CD1c-positive myeloid dendritic cell (primary cell): Measurements from ENCODE around the gene PGPEP1.
"Not testable (repeated sequence)": the region's sequence is repeated elsewhere in the genome, so short reads cannot be mapped to it uniquely, and the experiment has no call there.

Source experiments
- DNase-seq: peaks from one replicate; pipeline ENCODE4 v3.0.0-alpha.2; 2016; ENCODE audit errors: extremely low spot score

Gene PGPEP1

DNA sequence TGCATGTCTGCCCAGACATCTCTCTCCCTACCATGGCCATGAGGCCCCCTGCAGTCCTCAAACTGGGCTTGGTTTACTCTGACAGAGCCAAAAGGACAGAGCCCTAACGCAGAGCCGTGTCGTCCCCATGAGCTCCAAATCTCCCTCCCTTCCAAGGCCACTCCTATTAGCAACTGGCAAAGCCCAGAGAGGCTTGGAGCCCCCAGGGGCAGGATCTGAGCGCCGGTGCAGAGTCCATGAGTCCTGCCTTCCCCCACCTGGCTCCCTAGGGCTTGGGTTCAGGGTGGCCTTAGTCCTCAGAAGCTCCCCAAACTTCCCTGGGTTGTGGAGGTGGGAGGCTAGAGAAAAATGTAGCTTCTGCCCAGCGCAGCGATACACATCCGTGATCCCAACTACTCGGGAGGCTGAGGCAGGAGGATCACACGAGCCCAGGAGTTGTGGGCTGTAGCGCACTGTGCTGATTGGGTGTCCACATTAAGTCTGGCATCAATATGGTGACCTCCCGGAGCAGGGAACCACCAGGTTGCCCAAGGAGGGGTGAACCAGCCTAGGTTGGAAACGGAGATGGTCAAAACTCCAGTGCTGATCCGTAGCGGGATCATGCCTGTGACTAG is 7.4 kb upstream of the PGPEP1 start:
- no peak for DNase-seq

DNA sequence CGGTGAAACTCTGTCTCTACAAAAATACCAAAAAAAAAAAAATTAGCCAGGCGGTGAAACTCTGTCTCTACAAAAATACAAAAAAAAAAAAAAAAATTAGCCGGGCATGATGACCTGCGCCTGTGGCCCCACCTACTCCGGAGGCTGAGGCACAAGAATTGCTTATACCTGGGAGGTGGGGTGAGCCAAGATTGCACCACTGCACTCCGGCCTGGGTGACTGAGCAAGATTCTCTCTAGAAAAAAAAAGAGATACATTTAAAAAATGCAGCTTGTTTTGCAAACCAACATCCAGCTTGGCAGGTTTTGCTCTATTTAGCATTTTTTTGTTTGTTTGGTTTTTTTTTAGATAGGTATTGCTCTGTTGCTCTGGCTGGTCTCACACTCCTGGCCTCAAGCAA is 6.7 kb upstream of the PGPEP1 start:
- DNase-seq: no peak

DNA sequence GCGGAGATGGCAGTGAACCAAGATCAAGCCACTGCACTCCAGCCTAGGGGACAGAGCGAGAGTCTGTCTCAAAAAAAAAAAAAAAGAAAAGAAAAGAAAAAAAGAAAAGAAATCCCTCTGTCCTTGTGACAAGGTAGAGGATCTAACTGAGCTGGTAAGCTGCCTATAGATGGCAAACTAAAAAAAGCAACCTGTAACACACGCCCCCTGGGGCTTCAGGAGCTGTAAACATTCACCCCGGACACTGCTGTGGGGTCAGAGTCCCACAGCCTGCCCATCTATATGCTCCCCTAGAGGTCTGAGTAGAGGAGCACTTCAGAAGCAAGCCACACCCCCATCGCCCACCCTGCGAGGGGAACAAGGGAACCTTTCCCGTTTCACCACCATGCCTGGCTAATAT is 4.3 kb upstream of the PGPEP1 start:
- no peak for DNase-seq

DNA sequence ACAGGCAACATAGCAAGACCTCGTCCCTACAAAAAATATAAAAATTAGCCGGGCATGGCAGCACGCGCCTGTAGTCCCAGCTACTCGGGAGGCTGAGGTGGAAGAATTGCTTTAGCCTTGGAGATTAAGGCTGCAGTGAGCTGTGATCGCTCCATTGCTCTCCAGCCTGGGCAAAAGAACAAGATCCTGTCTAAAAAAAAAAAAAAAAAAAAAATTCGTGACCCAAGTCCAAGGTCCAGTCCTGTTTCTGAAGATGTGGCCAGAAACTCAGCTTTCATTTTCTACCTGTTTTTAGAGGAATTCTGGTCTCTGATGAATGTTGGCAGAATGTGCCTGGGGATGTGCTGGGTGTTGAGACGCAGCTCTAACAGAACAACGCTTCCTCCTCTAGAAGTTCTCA is 1.9 kb upstream of the PGPEP1 start:
- no peak for DNase-seq

DNA sequence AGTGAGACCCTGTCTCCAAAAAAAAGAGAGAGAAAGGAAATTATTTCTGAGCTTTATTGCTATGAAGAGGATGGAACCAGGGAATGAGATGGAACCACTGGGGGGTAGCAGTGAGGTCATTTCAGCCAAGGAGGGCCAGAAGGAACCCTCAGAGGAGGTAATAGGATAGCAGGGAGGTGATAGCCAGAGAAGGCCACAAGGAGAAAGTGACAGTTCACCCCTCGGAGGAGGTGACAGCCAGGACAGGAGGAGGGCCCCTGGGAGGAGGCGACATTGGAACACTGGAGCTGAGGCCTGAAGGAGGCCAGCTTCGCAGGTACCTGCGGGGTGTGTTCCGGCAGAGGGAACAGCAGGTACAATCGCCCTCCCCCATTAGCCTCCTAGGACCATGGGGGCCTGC is 675 bp upstream of the PGPEP1 start:
- DNase-seq: no peak

DNA sequence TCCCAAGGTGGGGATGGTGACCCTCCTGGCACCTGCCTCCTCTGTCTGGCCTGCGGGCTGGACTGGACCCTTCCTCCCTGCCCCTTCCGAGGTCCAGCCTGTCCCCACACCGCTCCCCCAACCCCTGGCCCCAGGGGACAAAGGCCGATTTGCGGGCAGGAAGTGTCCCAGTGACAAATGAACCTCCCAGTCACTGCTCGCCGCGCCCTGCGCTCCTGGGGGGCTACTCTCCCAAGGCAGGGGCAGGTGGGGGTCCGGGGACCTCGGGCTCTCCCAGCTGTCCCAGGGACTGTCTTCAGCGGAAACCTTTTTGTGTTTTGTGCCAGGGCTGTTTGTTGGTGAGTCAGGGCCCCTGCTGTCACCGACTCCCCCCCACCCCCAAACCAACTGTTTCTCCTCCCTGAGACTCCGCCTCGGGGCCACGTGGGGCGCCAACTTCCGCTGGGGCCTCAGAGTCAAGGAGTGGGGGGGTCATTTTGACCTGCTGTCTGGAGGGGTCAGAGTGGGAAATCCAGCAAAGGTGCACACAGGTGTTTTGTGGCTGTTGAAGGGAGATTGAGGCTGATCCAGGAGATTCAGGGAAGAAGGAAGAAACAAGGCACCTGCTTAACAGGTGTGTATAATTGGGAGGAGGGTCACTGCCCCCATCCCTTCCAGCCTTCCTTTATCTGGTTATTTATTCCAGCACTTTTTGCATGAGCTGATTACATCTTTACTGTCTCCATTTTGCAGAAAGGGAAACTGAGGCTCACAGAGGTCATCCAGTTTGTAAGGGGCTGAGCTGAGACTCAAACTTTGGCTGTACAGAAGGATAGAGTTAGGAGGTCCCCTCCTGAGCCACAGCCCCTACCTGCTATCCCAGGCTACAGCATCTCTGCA is 831 bp downstream of the PGPEP1 start:
- DNase-seq: peak; percentile 72

DNA sequence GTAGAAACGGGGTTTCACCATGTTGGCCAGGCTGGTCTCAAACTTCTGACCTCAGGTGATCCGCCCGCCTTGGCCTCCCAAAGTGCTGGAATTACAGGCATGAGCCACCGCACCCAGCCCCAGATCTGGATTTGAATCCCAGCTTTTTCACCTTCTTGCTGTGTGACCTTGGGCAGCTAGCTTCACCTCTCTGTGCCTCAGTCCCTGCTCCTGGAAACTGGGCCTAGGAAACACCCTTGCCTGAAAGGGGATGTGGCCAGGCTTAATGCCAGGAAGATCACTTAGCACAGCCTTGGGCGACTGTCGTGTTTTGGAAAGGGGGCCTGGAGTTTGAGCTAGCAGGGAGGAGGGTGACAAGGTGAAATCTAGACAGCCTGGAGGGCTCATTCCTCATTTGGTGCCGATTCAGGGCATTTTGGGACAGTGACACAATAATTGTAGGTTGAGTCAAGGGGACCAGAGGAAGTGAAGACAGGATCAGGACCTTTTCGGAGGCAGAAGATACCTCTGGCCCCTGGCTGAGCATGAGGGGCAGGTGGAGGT is 1.8 kb downstream of the PGPEP1 start:
- DNase-seq: no peak

DNA sequence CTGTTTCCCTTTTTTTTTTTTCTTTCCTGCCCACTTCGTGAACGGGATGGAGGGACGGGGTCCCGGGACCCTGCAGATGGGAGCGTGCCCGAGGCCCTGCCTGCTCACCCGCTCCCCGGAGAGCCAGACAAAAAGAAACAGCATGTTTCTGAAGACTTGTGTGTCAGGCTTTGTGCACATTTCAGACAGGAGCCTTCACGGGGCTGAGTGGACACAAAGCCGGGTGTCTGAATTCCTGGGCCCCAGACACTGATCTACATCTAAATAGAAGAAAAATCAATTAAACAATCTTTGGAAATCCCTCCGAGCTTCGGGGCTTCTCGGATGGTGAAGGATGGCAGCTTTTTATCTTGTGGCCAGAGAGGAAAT is 4.2 kb downstream of the PGPEP1 start:
- no peak for DNase-seq

DNA sequence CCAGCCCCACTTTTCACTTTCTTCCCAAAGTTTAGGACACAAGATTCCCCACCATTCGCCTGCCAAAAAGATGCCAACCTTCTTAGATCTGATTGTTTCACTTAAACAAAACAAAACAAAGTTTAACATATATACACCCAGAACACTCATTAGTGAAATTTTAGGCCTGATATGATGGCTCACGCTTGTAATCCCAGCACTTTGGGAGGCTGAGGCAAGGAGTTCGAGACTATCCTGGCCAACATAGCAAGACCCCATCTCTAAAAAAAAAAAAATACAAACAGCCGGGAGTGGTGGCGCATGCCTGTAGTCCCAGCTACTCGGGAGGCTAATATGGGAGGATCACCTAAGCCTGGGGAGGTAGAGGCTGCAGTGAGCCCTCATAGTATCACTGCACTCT is 4.9 kb downstream of the PGPEP1 start:
- DNase-seq: no peak

DNA sequence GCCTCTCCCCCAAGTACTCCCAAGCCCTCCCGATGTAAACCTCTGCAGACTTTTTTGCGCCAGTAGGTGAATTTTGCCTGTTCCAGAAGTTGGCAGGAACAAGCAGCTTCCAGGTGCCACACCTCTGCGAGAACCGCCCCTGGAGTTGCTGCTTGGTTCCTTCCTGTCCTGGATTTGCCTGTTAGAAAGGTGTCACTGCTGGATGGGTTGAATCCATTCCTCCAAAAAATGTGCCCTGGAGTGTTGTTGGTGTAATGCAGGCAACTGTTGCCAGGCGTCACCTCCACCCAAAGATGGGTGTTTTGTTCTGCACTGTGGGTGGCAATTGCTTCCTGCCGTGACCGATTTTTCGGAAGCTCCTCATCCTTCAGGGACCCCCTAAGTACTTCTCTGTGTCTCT is 5.7 kb downstream of the PGPEP1 start:
- DNase-seq: no peak

DNA sequence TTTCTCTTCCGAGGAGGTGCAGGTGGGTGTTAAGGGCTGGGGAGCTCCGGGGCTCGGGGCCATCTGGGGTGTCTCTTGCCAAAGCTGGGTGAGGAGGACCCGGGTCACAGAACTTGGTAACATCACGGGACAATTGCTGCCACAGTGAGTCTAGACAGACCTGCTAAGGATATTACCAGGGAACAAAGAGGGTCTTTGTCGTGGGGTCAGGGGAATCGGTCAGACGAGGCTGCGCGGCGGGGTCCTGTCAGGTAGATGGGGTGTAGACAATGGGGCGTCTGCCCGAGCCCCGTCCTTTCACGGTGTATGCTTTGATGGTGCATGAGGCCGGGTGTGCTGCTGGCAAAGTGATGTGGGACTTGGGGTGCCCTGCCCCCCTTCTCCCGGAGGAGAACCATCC is 7.8 kb downstream of the PGPEP1 start:
- DNase-seq: no peak

DNA sequence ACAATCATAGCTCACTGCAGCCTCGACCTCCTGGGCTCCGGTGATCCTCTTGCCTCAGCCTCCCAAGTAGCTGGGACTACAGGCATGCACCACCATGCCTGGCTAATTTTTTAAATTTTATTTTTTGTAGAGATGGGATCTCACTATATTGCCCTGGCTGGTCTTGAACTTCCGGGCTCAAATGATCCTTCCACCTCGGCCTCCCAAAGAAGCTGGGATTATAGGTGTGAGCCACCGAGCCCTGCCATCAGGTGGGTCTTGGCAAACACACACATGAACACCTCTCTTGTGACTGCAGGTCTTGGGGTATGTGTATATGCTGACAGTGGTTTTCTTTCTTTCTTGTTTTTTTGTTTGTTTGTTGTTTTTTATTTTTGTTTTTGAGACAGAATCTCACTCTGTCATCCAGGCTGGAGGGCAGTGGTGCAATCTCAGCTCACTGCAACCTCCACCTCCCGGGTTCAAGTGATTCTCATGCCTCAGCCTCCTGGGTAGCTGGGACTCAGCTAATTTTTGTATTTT is 8.5 kb downstream of the PGPEP1 start:
- not testable (repeated sequence) for DNase-seq

DNA sequence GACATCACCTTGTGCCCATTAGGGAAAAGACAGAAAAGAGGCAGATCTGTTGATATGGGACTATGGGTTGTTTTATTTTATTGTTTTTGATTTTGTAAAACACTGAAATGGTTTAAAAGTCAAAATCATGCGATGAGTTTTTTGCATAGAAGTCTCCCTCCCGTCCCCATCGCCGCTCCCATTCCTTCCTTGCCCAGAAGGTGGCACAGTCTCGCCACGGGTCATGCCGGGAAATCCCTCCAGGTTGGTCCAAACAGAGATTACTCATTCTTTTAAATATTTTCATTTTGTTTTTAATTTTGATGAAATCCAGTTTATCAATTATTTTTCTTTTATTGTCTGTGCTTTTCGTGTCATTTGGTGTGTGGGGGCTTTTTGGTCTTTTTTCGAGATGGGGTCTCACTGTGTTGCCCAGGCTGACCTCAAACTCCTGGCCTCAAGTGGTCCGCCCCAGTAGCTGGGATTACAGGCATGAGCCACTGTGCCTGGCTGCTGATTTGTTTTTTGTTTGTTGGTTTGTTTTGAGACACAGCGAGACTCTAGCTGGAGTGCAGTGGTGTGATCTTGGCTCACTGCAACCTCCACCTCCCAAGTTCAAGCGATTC is 9.2 kb downstream of the PGPEP1 start:
- peak; percentile 63 for DNase-seq

DNA sequence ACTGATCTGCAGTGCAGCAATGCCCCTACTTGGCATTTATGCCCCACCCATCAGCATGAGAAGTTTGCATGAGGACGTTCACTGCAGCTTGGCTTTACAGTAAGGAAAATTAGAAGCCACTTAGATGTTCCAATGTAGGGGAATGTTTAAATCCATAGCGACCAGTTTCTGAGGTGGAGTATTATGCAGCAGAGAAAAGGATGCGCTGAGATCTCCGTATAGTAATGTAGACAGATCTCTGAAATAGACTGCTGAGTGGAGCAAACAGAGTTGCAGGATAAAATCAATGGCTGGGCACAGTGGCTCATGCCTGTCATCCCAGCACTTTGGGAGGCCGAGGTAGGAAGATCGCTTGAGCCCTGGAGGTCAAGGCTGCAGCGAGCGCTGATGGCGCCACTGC is 10.1 kb downstream of the PGPEP1 start:
- DNase-seq: no peak

DNA sequence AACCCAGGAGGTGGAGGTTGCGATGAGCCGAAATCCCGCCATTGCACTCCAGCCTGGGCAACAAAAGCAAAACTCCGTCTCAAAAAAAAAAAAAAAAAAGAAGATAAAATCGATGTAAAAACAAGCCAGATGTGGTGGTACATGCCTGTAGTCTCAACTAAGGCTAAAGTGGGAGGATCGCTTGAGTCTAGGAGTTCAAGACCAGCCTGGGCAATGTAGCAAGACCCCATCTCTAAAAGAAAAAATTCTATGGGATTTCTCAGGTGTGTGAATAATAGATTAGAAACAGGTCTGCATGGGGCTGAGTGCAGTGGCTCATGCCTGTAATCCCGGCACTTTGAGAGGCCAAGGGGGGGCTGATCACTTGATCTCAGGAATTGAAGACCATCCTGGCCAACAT is 11.1 kb downstream of the PGPEP1 start:
- no peak for DNase-seq

DNA sequence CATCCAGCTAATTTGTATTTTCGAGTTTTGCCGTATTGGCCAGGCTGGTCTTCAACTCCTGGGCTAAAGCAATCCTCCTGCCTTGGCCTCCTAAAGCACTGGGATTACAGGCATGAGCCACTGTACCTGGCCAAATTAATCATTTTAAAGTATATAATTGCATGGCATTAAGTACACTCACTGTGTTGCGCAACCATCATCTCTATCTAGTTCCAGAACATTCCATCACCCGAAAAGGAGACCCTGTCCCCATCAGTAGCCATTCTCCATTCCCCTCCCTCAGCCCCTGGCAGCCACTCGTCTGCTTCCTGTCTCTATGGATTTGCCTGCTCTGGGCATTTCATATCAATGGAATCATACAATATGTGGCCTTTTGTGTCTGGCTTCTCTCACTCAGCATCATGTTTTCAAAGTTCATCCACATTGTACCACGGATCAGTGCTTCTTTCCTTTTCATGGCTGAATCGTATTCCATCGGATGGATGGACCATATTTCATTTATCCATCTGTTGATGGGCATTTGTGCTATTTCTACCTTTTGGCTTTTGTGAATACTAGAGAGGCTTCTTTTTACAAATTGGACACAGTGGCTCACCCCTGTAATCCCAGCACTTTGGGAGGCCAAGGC is 13.1 kb downstream of the PGPEP1 start:
- DNase-seq: no peak

DNA sequence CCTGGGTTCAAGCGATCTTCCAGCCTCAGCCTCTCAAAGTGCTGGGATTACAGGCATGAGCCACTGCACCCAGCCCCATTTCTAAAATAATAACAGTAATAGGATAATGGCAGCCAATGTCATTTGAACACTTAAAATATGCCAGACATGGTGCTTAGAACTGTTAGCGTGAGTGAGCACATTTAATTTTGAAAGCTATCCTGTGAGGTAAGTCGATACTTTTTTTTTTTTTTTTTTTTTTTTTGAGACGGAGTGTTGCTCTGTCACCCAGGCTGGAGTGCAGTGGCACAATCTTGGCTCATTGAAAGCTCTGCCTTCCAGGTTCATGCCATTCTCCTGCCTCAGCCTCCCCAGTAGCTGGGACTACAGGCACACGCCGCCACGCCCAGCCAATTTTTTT is 14.3 kb downstream of the PGPEP1 start:
- DNase-seq: not testable (repeated sequence)

DNA sequence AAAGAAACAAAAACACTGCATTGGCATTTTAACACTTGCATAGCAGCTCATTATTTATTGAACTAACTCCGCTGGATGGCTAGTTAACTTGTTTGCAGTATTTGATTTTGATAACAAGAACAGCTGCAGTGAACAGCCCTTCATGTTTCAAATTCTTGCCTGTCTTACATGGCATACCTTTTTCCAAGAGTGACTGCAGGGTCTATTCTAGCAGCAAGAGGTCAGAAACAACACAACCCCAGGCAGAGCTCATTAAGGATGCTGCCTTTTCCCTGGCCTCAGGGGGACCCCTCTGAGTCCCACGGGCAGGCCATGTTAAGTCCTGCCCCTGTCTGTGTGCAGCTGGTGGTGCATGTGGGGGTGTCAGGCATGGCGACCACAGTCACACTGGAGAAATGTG is 16.6 kb downstream of the PGPEP1 start:
- no peak for DNase-seq

DNA sequence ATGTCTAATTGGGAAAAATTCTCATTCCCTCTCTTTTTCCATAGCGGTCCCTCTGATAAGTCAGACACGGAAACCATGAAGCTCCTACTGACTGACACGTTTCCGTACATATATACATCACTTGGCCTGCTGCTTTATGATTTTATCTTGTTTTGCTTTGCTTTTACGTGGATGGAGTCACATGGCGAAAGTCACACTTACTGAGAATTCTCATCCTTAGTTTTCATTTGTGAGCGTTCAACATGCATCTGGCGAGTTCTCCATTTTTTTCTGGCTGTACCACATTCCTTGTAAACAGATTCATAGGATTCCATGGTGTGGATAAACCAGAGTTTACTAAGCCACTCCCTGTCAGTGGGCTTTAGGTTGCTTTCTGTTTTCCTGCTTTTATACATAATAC is 21.2 kb downstream of the PGPEP1 start:
- no peak for DNase-seq

DNA sequence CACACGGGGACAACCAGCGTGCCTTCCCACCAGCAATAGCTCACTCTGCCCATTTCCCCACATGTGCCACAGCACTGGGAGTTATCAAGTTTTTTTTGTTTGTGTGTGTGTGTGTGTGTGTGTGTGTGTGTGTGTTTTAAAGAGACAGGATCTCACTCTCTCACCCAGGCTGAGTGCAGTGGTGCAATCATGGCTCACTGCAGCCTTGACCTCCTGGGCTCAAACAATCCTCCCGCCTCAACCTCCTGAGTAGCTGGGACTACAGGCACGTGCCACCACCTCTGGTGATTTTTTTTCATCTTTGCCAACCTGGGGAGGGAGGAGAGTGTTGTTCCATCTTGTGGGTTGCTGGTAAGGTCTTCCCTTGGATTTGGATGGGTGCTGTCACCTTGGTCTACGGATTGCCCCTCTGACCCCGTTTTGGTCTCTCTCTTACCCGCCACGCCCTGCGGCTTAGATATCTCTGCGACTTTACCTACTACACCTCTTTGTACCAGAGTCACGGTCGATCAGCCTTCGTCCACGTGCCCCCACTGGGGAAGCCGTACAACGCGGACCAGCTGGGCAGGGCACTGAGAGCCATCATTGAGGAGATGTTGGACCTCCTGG is 22.6 kb downstream of the PGPEP1 start:
- DNase-seq: no peak

DNA sequence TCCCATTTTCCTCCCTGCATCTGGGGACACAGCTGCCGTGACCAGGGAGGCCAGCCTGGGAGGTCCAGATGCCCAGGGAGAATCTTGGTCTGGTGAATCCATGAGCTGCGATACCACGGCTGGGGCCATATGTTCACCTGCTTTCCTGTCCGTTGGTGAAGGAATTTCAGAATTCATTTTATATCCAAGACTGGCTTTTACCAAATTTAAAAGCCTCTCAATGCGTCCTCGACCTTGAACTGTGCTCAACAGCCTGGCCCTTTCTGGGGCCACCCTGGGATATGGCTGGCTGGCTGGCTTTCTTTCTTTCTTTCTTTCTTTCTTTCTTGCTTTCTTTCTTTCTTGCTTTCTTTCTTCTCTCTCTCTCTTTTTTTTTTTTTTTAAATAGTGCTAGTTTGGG is 23.4 kb downstream of the PGPEP1 start:
- no peak for DNase-seq
